H1 (cell line): Measurements from ENCODE around the gene MOV10L1. TPM values are rescaled to one million over a fixed set of nuclear protein-coding genes. Genes with fewer than 3 reads are reported as not detected.

ENCODE experiments used
- CTCF ChIA-PET: fragments of 300-600 bp; sonication (Branson Sonifier 250); formaldehyde crosslinking; loops from one replicate; lab custom pipeline; 2021; ENCODE audit not compliant: partially characterized antibody; lab: Charles Lee
- POLR2A ChIA-PET: fragments of 300-600 bp; sonication (Branson Sonifier 250); formaldehyde crosslinking; loops from one replicate; lab custom pipeline; 2021; ENCODE audit warnings: inconsistent platforms; ENCODE audit not compliant: partially characterized antibody; lab: Charles Lee
- DNase-seq, 2 experiments: peaks; one replicate each; pipeline versions ENCODE4 v3.0.0 to v3.0.0-alpha.2; 2010 to 2022; ENCODE audit warnings: low spot score in 2 of 2, low read depth in 1 of 2, mixed read lengths in 1 of 2
- FAIRE-seq: peaks from 2 replicates; lab custom pipeline; 2011; peaks lifted over from hg19 to GRCh38; lab: Jason Lieb, UNC
- H2AFZ ChIP-seq: 2 replicates; pipeline ENCODE4 v1.8.1; 2012; ENCODE audit warnings: low read length, inconsistent platforms
- H2AK5ac ChIP-seq: 2 replicates; pipeline ENCODE4 v1.6.1; 2013; ENCODE audit warnings: low read depth, low read length
- H2BK120ac ChIP-seq: replicated peaks from 2 replicates; pipeline ENCODE3; 2013; ENCODE audit warnings: low read depth, low read length, inconsistent platforms
- H2BK12ac ChIP-seq: 2 replicates; pipeline ENCODE4 v1.6.1; 2013; ENCODE audit warnings: low read depth, low read length
- H2BK15ac ChIP-seq: 2 replicates; pipeline ENCODE4 v1.6.1; 2013; ENCODE audit warnings: low read length
- H2BK20ac ChIP-seq: 2 replicates; pipeline ENCODE4 v1.6.1; 2013; ENCODE audit warnings: low read length
- H2BK5ac ChIP-seq: 2 replicates; pipeline ENCODE4 v1.6.1; 2013; ENCODE audit warnings: low read depth, low read length
- H3K14ac ChIP-seq: 2 replicates; pipeline ENCODE4 v1.6.1; 2013; ENCODE audit warnings: inconsistent platforms; ENCODE audit not compliant: insufficient read length
- H3K18ac ChIP-seq: 2 replicates; pipeline ENCODE4 v1.6.1; 2013; ENCODE audit warnings: low read length; ENCODE audit errors: extremely low read depth
- H3K23ac ChIP-seq: 2 replicates; pipeline ENCODE4 v1.6.1; 2013; ENCODE audit warnings: inconsistent platforms; ENCODE audit not compliant: insufficient read length
- H3K23me2 ChIP-seq: 2 replicates; pipeline ENCODE4 v1.6.1; 2013; ENCODE audit warnings: low read depth, low read length
- H3K27ac ChIP-seq: 2 replicates; pipeline ENCODE4 v1.6.1; 2011; ENCODE audit warnings: low read depth, low read length, inconsistent platforms
- H3K27me3 ChIP-seq, 4 experiments: replicated peaks in 1 of 4; 1 replicate in 1 of 4; 2 replicates in 3 of 4; pipeline versions ENCODE4 v1.6.1 to v1.8.1; 2011 to 2013; ENCODE audit warnings: low read length in 3 of 4, mild to moderate bottlenecking in 3 of 4, inconsistent platforms in 2 of 4, mixed read lengths in 2 of 4, moderate library complexity in 1 of 4; ENCODE audit not compliant: control insufficient read depth in 3 of 4, insufficient read depth in 3 of 4; ENCODE audit errors: extremely low read depth in 1 of 4
- H3K36me3 ChIP-seq, 4 experiments: 2 replicates each; pipeline versions ENCODE4 v1.6.1 to v1.8.1; 2011 to 2013; ENCODE audit warnings: mild to moderate bottlenecking in 4 of 4, low read length in 3 of 4, moderate library complexity in 2 of 4, control low read depth in 1 of 4, inconsistent platforms in 1 of 4; ENCODE audit not compliant: insufficient read depth in 4 of 4, control insufficient read depth in 2 of 4
- H3K4ac ChIP-seq: replicated peaks from 2 replicates; pipeline ENCODE3; 2013; ENCODE audit warnings: low read length, low read depth, mixed read lengths, inconsistent platforms; ENCODE audit not compliant: insufficient read length
- H3K4me1 ChIP-seq, 4 experiments: replicated peaks in 1 of 4; 1 replicate in 1 of 4; 2 replicates in 3 of 4; pipeline versions ENCODE4 v1.6.1 to v1.8.1; 2011 to 2013; ENCODE audit warnings: low read length in 3 of 4, inconsistent platforms in 2 of 4, mixed read lengths in 1 of 4; ENCODE audit not compliant: insufficient read depth in 4 of 4, control insufficient read depth in 3 of 4
- H3K4me2 ChIP-seq, 2 experiments: 2 replicates each; pipeline versions ENCODE4 v1.6.1 to v1.8.1; 2011 to 2013; ENCODE audit warnings: low read depth in 2 of 2, low read length in 2 of 2, control low read depth in 1 of 2, inconsistent platforms in 1 of 2, mild to moderate bottlenecking in 1 of 2; ENCODE audit not compliant: insufficient read depth in 1 of 2
- H3K4me3 ChIP-seq, 4 experiments: fragments of 200-600, 300-600 bp in 1 of 4; sonication (generic), shearing (Covaris generic), sonication (Bioruptor Twin) in 1 of 4; 2 replicates each; pipeline versions ENCODE4 v1.5.1 to v1.8.1; 2011 to 2016; ENCODE audit warnings: low read length in 4 of 4, low read depth in 3 of 4, control low read depth in 2 of 4, inconsistent platforms in 2 of 4, mild to moderate bottlenecking in 2 of 4, mixed read lengths in 1 of 4, moderate library complexity in 1 of 4; ENCODE audit not compliant: insufficient read depth in 2 of 4; ENCODE audit errors: extremely low read depth in 1 of 4
- H3K56ac ChIP-seq: replicated peaks from 2 replicates; pipeline ENCODE3; 2013; ENCODE audit warnings: low read depth, mild to moderate bottlenecking, mixed read lengths, low read length, inconsistent platforms; ENCODE audit not compliant: insufficient read length
- H3K79me1 ChIP-seq: 2 replicates; pipeline ENCODE4 v1.6.1; 2013; ENCODE audit warnings: low read depth, low read length, control low read depth
- H3K79me2 ChIP-seq, 2 experiments: 2 replicates each; pipeline versions ENCODE4 v1.6.1 to v1.8.1; 2012 to 2013; ENCODE audit warnings: low read length in 2 of 2, mild to moderate bottlenecking in 2 of 2, inconsistent platforms in 1 of 2; ENCODE audit not compliant: insufficient read depth in 2 of 2, control insufficient read depth in 1 of 2
- H3K9ac ChIP-seq, 4 experiments: replicated peaks in 1 of 4; 1 replicate in 1 of 4; 2 replicates in 3 of 4; pipeline versions ENCODE4 v1.6.1 to v1.8.1; 2011 to 2013; ENCODE audit warnings: low read depth in 3 of 4, low read length in 3 of 4, control low read depth in 2 of 4, mild to moderate bottlenecking in 2 of 4, moderate library complexity in 2 of 4, inconsistent platforms in 1 of 4; ENCODE audit errors: extremely low read depth in 1 of 4
- H3K9me3 ChIP-seq, 2 experiments: 2 replicates each; pipeline versions ENCODE4 v1.6.1 to v1.8.1; 2012 to 2013; ENCODE audit warnings: mild to moderate bottlenecking in 2 of 2, moderate library complexity in 2 of 2, control low read depth in 1 of 2, inconsistent platforms in 1 of 2, low read depth in 1 of 2, low read length in 1 of 2, mixed read lengths in 1 of 2; ENCODE audit not compliant: insufficient read depth in 2 of 2
- H4K20me1 ChIP-seq, 2 experiments: replicated peaks in 1 of 2; 2 replicates each; pipeline versions ENCODE3 to v1.8.1; 2011 to 2013; ENCODE audit warnings: inconsistent platforms in 2 of 2, low read length in 2 of 2, mild to moderate bottlenecking in 1 of 2; ENCODE audit not compliant: insufficient read depth in 2 of 2, control insufficient read depth in 1 of 2
- H4K5ac ChIP-seq: 2 replicates; pipeline ENCODE4 v1.6.1; 2013; ENCODE audit warnings: low read length, low read depth, mixed read lengths, inconsistent platforms; ENCODE audit not compliant: insufficient read length
- H4K8ac ChIP-seq: 2 replicates; pipeline ENCODE4 v1.8.0; 2013; ENCODE audit warnings: mild to moderate bottlenecking, moderate library complexity, low read length, inconsistent platforms; ENCODE audit not compliant: insufficient read depth; ENCODE audit errors: extremely low read depth
- H4K91ac ChIP-seq: replicated peaks from 2 replicates; pipeline ENCODE3; 2013; ENCODE audit warnings: low read length, mixed read lengths, inconsistent platforms; ENCODE audit not compliant: insufficient read length
- CBX8 ChIP-seq: fragments of 300-800, 300-1000 bp; sonication (generic); IDR thresholded peaks from 2 replicates; pipeline ENCODE4 v1.7.1; 2016; ENCODE audit warnings: low read depth, low read length, borderline replicate concordance
- CEBPB ChIP-seq: IDR thresholded peaks from 2 replicates; pipeline ENCODE4 v1.6.1; 2012; ENCODE audit warnings: low read depth, low read length
- EZH2 ChIP-seq: fragments of 200-600 bp; sonication (generic); IDR thresholded peaks from 2 replicates; pipeline ENCODE4 v1.7.1; 2012; ENCODE audit warnings: low read depth, mild to moderate bottlenecking, moderate library complexity, low read length, inconsistent platforms; ENCODE audit not compliant: severe bottlenecking
- JUND ChIP-seq: IDR thresholded peaks from 2 replicates; pipeline ENCODE4 v1.6.1; 2011; ENCODE audit warnings: mild to moderate bottlenecking, improper control_type of control experiment, low read length
- NANOG ChIP-seq: IDR thresholded peaks from 2 replicates; pipeline ENCODE4 v1.6.1; 2011; ENCODE audit warnings: low read length, low read depth, mild to moderate bottlenecking, inconsistent platforms; ENCODE audit not compliant: insufficient read depth, poor library complexity, severe bottlenecking
- POLR2AphosphoS5 ChIP-seq: IDR thresholded peaks from 2 replicates; pipeline ENCODE4 v1.6.1; 2011; ENCODE audit warnings: low read depth, low read length
- POU5F1 ChIP-seq: IDR thresholded peaks from 2 replicates; pipeline ENCODE4 v1.6.1; 2011; ENCODE audit warnings: low read depth, mild to moderate bottlenecking, low read length, moderate library complexity
- RAD21 ChIP-seq, 2 experiments: IDR thresholded peaks in 1 of 2; conservative IDR thresholded peaks in 1 of 2; 2 replicates each; pipeline ENCODE4 v1.6.1; 2011; ENCODE audit warnings: low read depth in 2 of 2, low read length in 2 of 2, improper control_type of control experiment in 1 of 2, inconsistent platforms in 1 of 2, mild to moderate bottlenecking in 1 of 2, moderate library complexity in 1 of 2
- RNF2 ChIP-seq: fragments of 200-900, 300-1000 bp; sonication (generic); IDR thresholded peaks from 2 replicates; pipeline ENCODE4 v1.7.1; 2016; ENCODE audit warnings: borderline replicate concordance, low read depth, mild to moderate bottlenecking, antibody characterized with exemption, low read length; ENCODE audit not compliant: poor library complexity, severe bottlenecking; ENCODE audit errors: missing control alignments
- TEAD4 ChIP-seq: IDR thresholded peaks from 2 replicates; pipeline ENCODE4 v1.6.1; 2012; ENCODE audit warnings: low read depth, low read length, inconsistent platforms, mixed read lengths
- USF2 ChIP-seq: IDR thresholded peaks from 2 replicates; pipeline ENCODE4 v1.6.1; 2011; ENCODE audit warnings: low read length, improper control_type of control experiment
- WGBS, 2 experiments: shearing (Covaris generic) in 1 of 2; methylation state at CpG; one replicate each; pipeline versions ENCODE4 v1.1.6 to v1.1.7; 2013 to 2015; ENCODE audit warnings: low lambda C conversion rate in 2 of 2, mixed read lengths in 2 of 2, inconsistent platforms in 1 of 2, low coverage in 1 of 2, missing lambda C conversion rate in 1 of 2; ENCODE audit not compliant: insufficient replicate concordance in 2 of 2, insufficient coverage in 1 of 2, insufficient read length in 1 of 2; ENCODE audit errors: extremely low coverage in 1 of 2, missing lambda C conversion rate in 1 of 2; 5-methylcytosine and 5-hydroxymethylcytosine counted together
- polyA plus RNA-seq, 7 experiments: library from polyadenylated mRNA; depleted of rRNA in 3 of 7; stranded (reverse) in 5 of 7; unstranded in 2 of 7; fragments of >200 nt in 5 of 7; fragments of 200-250 nt in 2 of 7; gene quantifications; 1 replicate in 5 of 7; 2 replicates in 1 of 7; 4 replicates in 1 of 7; pipeline versions ENCODE4 v1.2.1 to v1.2.3, GENCODE V29; 2011 to 2013; ENCODE audit warnings: missing spikeins in 2 of 7, mixed read lengths in 2 of 7
- total RNA-seq: library from RNA; stranded (reverse); fragmentation: NEBNext Ultra II Directional; extraction: Animal tissue kit (Norgen Biotek cat#: 25700); gene quantifications from 2 replicates; pipeline ENCODE4 v1.2.1, GENCODE V29; 2021

The MOV10L1 gene
- total and polyA plus RNA-seq, 2 of the 8 experiments (the other 6 are each of a cell fraction or from before 2014, with no cell fraction given): 0.32 TPM; not detected in 1

- Histone ChIP-seq H3K27ac (no peak overlapping the region), H4K91ac (no peak overlapping the region), H3K4me2 (no peak overlapping the region), H4K20me1 (no peaks in the 10 kb centered on the region), H3K56ac (no peak overlapping the region), H3K23ac (no peak overlapping the region), H3K9ac (no peak overlapping the region), H2BK5ac (no peak overlapping the region), H2BK20ac (no peak overlapping the region), H3K4me3 (no peak overlapping the region), H3K79me1 (no peaks in the 10 kb centered on the region), H3K79me2 (no peaks in the 10 kb centered on the region), H2AFZ (no peak overlapping the region), H3K23me2 (no peaks in the 10 kb centered on the region), H2BK15ac (no peak overlapping the region), H3K4me1 (no peaks in the 10 kb centered on the region; a peak in 1 of 7 replicates), H3K4ac (no peak overlapping the region), H3K14ac (no peak overlapping the region), H3K27me3 (no peaks in the 10 kb centered on the region), H2BK120ac (no peak overlapping the region), H2BK12ac (no peak overlapping the region), H2AK5ac (no peak overlapping the region), H4K8ac (peak overlapping the region; percentile 68; the same call in 1 of the 2 replicates), H3K18ac (no peak overlapping the region), H3K36me3 (no peaks in the 10 kb centered on the region), H4K5ac (no peak overlapping the region), H3K9me3 (peaks cover 0 to 5% of the 10 kb centered on the region in 2 experiments; a peak in 2 of 4 replicates)
- CTCF ChIA-PET: interaction anchor here (2.5 kb wide), 1 partner anchor 15 kb away, joined by 8 read pairs; no protein-coding TSS in a partner anchor
- no peak for DNase-seq
- POLR2A ChIA-PET: interaction anchor here (0.8 kb wide), 1 partner anchor 31 kb away, joined by 3 read pairs; no protein-coding TSS in a partner anchor
- no peak for TF ChIP-seq CBX8
- no peak for TF ChIP-seq TEAD4
- TF ChIP-seq CEBPB: no peak
- no peak for TF ChIP-seq RAD21 (IDR thresholded peaks at IDR 0.05 in 1 of 2, conservative IDR thresholded peaks at IDR 0.05 in 1 of 2; ENCODE audit: low read depth in 2 of 2, low read length in 2 of 2)
- no peak for TF ChIP-seq POLR2AphosphoS5
- TF ChIP-seq NANOG: no peak
- no peak for TF ChIP-seq JUND
- TF ChIP-seq USF2: no peak
- TF ChIP-seq EZH2: no peak
- TF ChIP-seq RNF2: no peak
- no peak for TF ChIP-seq POU5F1
- WGBS, 2 experiments: 89% methylated on average over 30 of the region's 30 CpGs; no CpG with 5 or more reads in 1 of the 2 experiments
- FAIRE-seq: no peak
Observed at GRCh38 chr22:50044485-50045118, 45.2 kb upstream of the MOV10L1 start.
